K562 (cell line): Measurements from ENCODE around the gene MEST. TPM values are rescaled to one million over a fixed set of nuclear protein-coding genes. Genes with fewer than 3 reads are reported as not detected.
A peak's percentile ranks its signal among the peaks of the same experiment; 100 is the strongest.
"Not testable (repeated sequence)": the region's sequence is repeated elsewhere in the genome, so short reads cannot be mapped to it uniquely, and the experiment has no call there.

Experiments
- ATAC-seq: fragments of 200-7000 bp; cut with Tn5 transposase; 3 replicates; pipeline ENCODE4 v1.9.1; 2020; ENCODE audit warnings: moderate library complexity
- BruUV-seq: library from RNA; stranded (reverse); fragments of 400-500 nt; replicated peaks from 2 replicates; lab custom pipeline; 2021; lab: Mats Ljungman, UMichigan
- CTCF ChIA-PET: fragments of 300-600 bp; formaldehyde crosslinking; extraction: SDS; loops from one replicate; lab custom pipeline; 2021; ENCODE audit warnings: low intra/inter-chr PET ratio; lab: Yijun Ruan, JAX
- POLR2A ChIA-PET: fragments of 300-600, 350-650 bp; sonication (Branson Sonifier 250); formaldehyde crosslinking; extraction: SDS; loops from one replicate; lab custom pipeline; 2021; ENCODE audit warnings: antibody characterized with exemption, inconsistent platforms; lab: Yijun Ruan, JAX
- DNase-seq, 4 experiments: peaks; one replicate each; pipeline versions ENCODE4 v3.0.0 to v3.0.0-alpha.2; 2011 to 2018; ENCODE audit warnings: low spot score in 3 of 4, mixed read lengths in 3 of 4; ENCODE audit errors: extremely low read depth in 1 of 4
- FAIRE-seq: peaks from 2 replicates; lab custom pipeline; 2011; peaks lifted over from hg19 to GRCh38; lab: Jason Lieb, UNC
- H2AFZ ChIP-seq: 2 replicates; pipeline ENCODE4 v1.6.0; 2011; ENCODE audit warnings: low read depth, low read length, control low read depth, inconsistent platforms
- H3K27ac ChIP-seq: fragments of 200-600 bp; 3 replicates; pipeline ENCODE4 v1.8.0; 2011; ENCODE audit warnings: low read depth, mild to moderate bottlenecking, control low read depth, inconsistent platforms, low read length, moderate library complexity, mixed read lengths; ENCODE audit errors: extremely low read depth
- H3K27me3 ChIP-seq, 2 experiments: fragments of 300-600 bp in 1 of 2; 2 replicates in 1 of 2; 3 replicates in 1 of 2; pipeline versions ENCODE4 v1.6.0 to v1.8.0; 2011; ENCODE audit warnings: inconsistent platforms in 2 of 2, low read length in 2 of 2, mild to moderate bottlenecking in 1 of 2, mixed read lengths in 1 of 2, moderate library complexity in 1 of 2; ENCODE audit not compliant: control insufficient read depth in 2 of 2, insufficient read depth in 2 of 2
- H3K36me3 ChIP-seq: fragments of 300-600 bp; 3 replicates; pipeline ENCODE4 v1.8.0; 2011; ENCODE audit warnings: mild to moderate bottlenecking, low read length, inconsistent platforms; ENCODE audit not compliant: control insufficient read depth, insufficient read depth
- H3K4me1 ChIP-seq, 2 experiments: fragments of 200-600 bp in 1 of 2; replicated peaks in 1 of 2; 2 replicates in 1 of 2; 3 replicates in 1 of 2; pipeline versions ENCODE4 v1.5.1 to v1.8.0; 2011; ENCODE audit warnings: inconsistent platforms in 2 of 2, low read length in 2 of 2, mild to moderate bottlenecking in 1 of 2, mixed read lengths in 1 of 2, moderate library complexity in 1 of 2; ENCODE audit not compliant: control insufficient read depth in 2 of 2, insufficient read depth in 2 of 2
- H3K4me2 ChIP-seq: 2 replicates; pipeline ENCODE4 v1.6.1; 2011; ENCODE audit warnings: low read length, control low read depth, inconsistent platforms, mixed read lengths; ENCODE audit not compliant: insufficient read depth
- H3K4me3 ChIP-seq: fragments of 200-600 bp; sonication (generic), shearing (Covaris generic); 2 replicates; pipeline ENCODE4 v1.5.1; 2016; ENCODE audit warnings: control low read depth, inconsistent platforms
- H3K79me2 ChIP-seq: fragments of 200-600 bp; 3 replicates; pipeline ENCODE4 v1.8.0; 2011; ENCODE audit warnings: low read length, inconsistent platforms; ENCODE audit not compliant: control insufficient read depth, insufficient read depth
- H3K9ac ChIP-seq, 2 experiments: 2 replicates each; pipeline versions ENCODE4 v1.6.0 to v1.6.1; 2011; ENCODE audit warnings: low read depth in 2 of 2, low read length in 2 of 2, control low read depth in 1 of 2, inconsistent platforms in 1 of 2, mild to moderate bottlenecking in 1 of 2, mixed read lengths in 1 of 2; ENCODE audit not compliant: insufficient read depth in 1 of 2
- H3K9me1 ChIP-seq: one replicate; pipeline ENCODE4 v1.6.0; 2011; ENCODE audit warnings: inconsistent platforms, mild to moderate bottlenecking, low read length, moderate library complexity; ENCODE audit not compliant: control insufficient read depth, insufficient read depth
- H3K9me3 ChIP-seq: replicated peaks from 2 replicates; pipeline ENCODE4 v1.5.1; 2011; ENCODE audit warnings: low read depth, low read length, inconsistent platforms; ENCODE audit not compliant: control insufficient read depth, insufficient read depth
- H4K20me1 ChIP-seq: replicated peaks from 2 replicates; pipeline ENCODE4 v1.6.1; 2011; ENCODE audit warnings: low read length, inconsistent platforms, mixed read lengths; ENCODE audit not compliant: control insufficient read depth, insufficient read depth
- NCOR1 ChIP-seq: fragments of 450-650 bp; IDR thresholded peaks from 2 replicates; pipeline ENCODE4 v1.6.1; 2016; ENCODE audit warnings: mild to moderate bottlenecking, moderate library complexity
- POLR2A ChIP-seq: fragments of 450-650 bp; conservative IDR thresholded peaks from 2 replicates; pipeline ENCODE4 v1.6.1; 2016
- WGBS: fragments of 100-300 bp; shearing (Covaris generic); methylation state at CpG from one replicate; pipeline ENCODE4 v1.1.6; 2016; ENCODE audit warnings: low coverage, mixed read lengths; ENCODE audit not compliant: insufficient coverage; ENCODE audit errors: missing lambda C conversion rate; 5-methylcytosine and 5-hydroxymethylcytosine counted together
- in situ Hi-C: fragments of 300-500 bp; cut with MboI; formaldehyde crosslinking; loops from 4 replicates; pipeline ENCODE4 v1.15.0; 2018; ENCODE audit warnings: inconsistent platforms, mixed read lengths
- intact Hi-C: fragments of 100-400 bp; cut with micrococcal nuclease; formaldehyde crosslinking; loops from 2 replicates; pipeline ENCODE4 v1.14.2; 2022
- polyA plus RNA-seq, 8 experiments: library from polyadenylated mRNA; depleted of rRNA in 4 of 8; stranded (reverse) in 5 of 8; unstranded in 3 of 8; fragments of >200 nt; fragmentation: Nextera tagmentation in 2 of 8; fragmentation: Illumina TruSeq in 1 of 8; extraction: Ambion mirVana in 2 of 8; extraction: Trizol in 1 of 8; gene quantifications; 2 replicates each; pipeline versions ENCODE4 v1.2.1 to v1.2.3, GENCODE V29; 2011 to 2014; ENCODE audit warnings: inconsistent platforms in 1 of 8, missing spikeins in 1 of 8
- total RNA-seq, 7 experiments: library from RNA; depleted of rRNA in 6 of 7; stranded (reverse); fragments of >200 nt in 6 of 7; fragmentation: Illumina TruSeq in 2 of 7; extraction: Trizol in 2 of 7; gene quantifications; 2 replicates each; pipeline versions ENCODE4 v1.2.1 to v1.2.3, GENCODE V29; 2011 to 2021; ENCODE audit warnings: low replicate concordance in 1 of 7

Gene MEST
- total and polyA plus RNA-seq, 9 of the 15 experiments (the other 6 are each of a cell fraction or from before 2014, with no cell fraction given), result 0.04 to 0.74 (median 0.36) TPM; not detected in 1

DNA sequence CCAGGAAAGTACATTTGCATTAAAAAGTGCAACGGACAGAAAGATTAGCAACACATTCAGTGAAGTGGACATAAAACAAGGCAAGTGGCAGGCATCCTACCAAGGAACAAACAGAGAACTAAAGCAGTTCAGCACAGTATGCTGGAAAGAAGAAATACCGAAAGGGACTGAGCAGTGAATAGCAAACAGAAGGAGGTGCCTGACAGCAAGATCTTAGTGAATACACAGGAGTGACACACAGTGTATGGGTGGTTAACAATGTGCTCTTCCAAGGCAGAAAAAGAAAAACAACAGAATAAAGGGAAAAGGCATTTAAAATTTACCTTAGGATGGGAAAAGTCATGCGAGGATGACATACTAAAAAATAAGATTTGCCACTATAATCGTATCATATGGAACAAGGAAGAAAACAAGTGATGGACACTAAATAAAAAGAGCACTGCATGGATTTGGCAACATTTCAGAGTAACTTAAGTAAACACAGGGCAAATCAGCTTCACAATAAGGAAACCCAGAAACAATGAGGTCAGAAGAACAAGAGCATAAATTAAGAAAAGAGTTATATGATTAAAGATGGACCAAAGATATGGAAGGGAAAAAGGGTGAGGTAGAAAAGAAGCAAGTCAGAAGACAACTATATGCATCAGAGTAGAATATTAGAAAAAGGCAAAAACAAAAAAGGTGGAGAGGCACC lies 29.5 kb downstream of the MEST start:
- Histone ChIP-seq H3K79me2 (no peaks in the 10 kb centered on the region), H3K27ac (no peak overlapping the region), H3K4me1 (peaks cover 0 to 4% of the 10 kb centered on the region in 2 experiments; a peak in 2 of 5 replicates), H3K27me3 (no peaks in the 10 kb centered on the region), H3K36me3 (no peaks in the 10 kb centered on the region; the same call in 2 of the 3 replicates), H4K20me1 (no peaks in the 10 kb centered on the region), H3K9ac (no peak overlapping the region), H2AFZ (no peak overlapping the region), H3K9me1 (no peaks in the 10 kb centered on the region), H3K4me2 (no peak overlapping the region), H3K9me3 (no peaks in the 10 kb centered on the region), H3K4me3 (no peak overlapping the region)
- POLR2A ChIA-PET, result interaction anchor here (0.7 to 1.3 kb wide), 3 partner anchors 10 to 387 kb away, joined by 3 read pairs; no protein-coding TSS in a partner anchor
- BruUV-seq, result no TSS peak
- in situ Hi-C loops (no loop called here), intact Hi-C loops (no loop called here)
- CTCF ChIA-PET, result no interaction called here
- WGBS, result 52% methylated on average over 4 of the region's 4 CpGs
- DNase-seq, result no peak
- TF ChIP-seq NCOR1 (peak; percentile 5; the same call in 1 of the 2 replicates), POLR2A (no peak)
- FAIRE-seq, result no peak
- ATAC-seq, result no peak

- H2AFZ ChIP-seq, H3K4me2 ChIP-seq, H3K4me3 ChIP-seq, intact Hi-C loops, DNase-seq, ATAC-seq, H3K9me1 ChIP-seq, H3K27me3 ChIP-seq, H3K27ac ChIP-seq, in situ Hi-C loops, H3K9ac ChIP-seq, CTCF ChIA-PET, H3K79me2 ChIP-seq, BruUV-seq, H4K20me1 ChIP-seq, H3K36me3 ChIP-seq, H3K9me3 ChIP-seq, FAIRE-seq, POLR2A ChIA-PET, H3K4me1 ChIP-seq: not testable (repeated sequence)
- WGBS, result 68% methylated on average over 12 of the region's 17 CpGs
These were observed 31.7 kb downstream of the MEST start for GRCh38 chr7:130523519-130524125.
